GM18870 (cell line): Measurements from ENCODE around the gene ZDHHC22.
"Not testable (repeated sequence)": the region's sequence is repeated elsewhere in the genome, so short reads cannot be mapped to it uniquely, and the experiment has no call there.

Experiments
- ATAC-seq: cut with Tn5 transposase; IDR thresholded peaks from one replicate; pipeline ENCODE4 v1.9.1; 2021; ENCODE audit warnings: moderate library complexity; ENCODE audit not compliant: unreplicated experiment

ZDHHC22 gene, protein sequence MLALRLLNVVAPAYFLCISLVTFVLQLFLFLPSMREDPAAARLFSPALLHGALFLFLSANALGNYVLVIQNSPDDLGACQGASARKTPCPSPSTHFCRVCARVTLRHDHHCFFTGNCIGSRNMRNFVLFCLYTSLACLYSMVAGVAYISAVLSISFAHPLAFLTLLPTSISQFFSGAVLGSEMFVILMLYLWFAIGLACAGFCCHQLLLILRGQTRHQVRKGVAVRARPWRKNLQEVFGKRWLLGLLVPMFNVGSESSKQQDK

DNA sequence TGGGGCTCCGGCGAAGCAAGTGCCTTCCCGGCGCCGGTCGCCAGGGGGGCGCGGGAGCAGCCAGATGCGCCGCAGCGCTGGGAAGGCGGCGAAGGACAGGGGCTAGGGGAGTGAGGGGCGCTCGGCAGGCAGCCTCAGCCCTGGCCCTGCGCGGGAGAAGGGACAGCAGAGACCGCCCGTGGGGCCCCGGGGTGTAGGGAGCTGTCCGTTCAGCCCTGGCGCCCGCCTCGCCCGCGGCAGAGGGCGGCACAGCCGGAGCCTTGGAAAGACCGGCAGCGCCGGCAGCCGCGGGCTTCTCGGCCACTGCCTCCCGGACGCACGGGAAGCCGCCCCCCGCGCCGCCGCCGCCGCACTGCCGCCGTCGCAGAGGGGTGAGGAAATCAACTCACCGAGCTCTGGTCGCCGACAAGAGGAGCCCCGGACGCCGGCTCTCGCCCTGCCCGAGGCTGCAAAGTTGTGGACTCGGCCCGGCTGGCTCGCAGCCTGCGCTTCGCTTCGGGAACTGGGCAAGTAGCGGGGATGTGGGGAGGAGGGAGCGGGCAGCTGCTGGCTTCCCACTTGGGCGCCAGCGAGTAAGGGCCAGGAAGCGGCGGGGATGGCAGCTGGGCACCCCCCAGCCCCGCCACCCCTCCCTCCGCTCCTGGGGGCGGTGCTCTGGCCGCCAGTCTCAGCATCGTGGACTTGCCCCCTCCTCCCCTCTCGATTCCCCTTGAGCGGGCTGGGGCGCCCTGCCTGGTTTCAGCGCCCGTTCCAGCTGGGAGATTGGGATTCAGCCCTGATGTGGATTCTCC lies at the start of gene ZDHHC22:
ZDHHC22 (minus strand) TSS at position 578 of the 791 bp plus-strand sequence. CDS start 2,053 bp downstream, outside the sequence.
- ATAC-seq: no peak

DNA sequence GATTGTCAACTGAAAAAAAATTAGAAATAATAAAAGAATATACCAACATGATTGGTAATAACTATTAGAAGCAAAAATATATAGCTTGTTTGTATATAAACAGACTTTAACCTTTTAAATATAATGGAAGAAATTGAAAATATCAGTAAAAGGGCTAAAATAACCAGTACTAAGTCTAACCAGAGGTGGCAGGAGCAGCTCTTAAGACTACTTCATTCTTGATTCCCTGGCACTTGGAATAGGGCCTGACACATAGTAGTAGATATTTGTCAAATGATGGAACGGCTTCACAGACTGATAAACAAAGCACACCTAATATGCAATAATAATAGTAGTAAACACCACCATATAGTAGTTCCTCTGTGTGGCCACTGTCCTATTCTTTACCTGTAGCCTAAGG lies 49.4 kb upstream of the ZDHHC22 start:
- ATAC-seq: no peak

GRCh38 chr14:77189479-77189878 lies 47.9 kb upstream of the ZDHHC22 start:
- no peak for ATAC-seq

DNA sequence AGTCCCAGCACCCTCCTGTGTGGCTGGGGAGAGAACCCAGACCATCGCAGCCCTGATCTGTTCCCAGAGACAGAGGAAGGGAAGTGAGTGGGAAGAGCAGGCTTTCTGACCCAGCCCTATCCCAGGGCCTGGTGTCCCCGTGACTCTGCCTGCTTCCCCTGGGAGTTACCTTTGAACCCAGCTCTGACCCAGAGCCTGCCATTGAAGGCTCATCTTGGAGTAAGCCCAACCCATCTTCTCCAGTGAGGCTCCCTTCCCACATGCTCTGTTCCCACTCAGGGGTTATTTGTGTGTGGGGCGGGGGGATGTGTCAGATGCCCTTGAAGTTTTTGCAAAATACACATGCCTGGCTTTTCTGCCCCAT lies 46.0 kb upstream of the ZDHHC22 start:
- no peak for ATAC-seq

- no peak for ATAC-seq
These were observed 45.5 kb upstream of the ZDHHC22 start for GRCh38 chr14:77186911-77187648.

- no peak for ATAC-seq
These were observed 43.5 kb upstream of the ZDHHC22 start for GRCh38 chr14:77185093-77185465.

DNA sequence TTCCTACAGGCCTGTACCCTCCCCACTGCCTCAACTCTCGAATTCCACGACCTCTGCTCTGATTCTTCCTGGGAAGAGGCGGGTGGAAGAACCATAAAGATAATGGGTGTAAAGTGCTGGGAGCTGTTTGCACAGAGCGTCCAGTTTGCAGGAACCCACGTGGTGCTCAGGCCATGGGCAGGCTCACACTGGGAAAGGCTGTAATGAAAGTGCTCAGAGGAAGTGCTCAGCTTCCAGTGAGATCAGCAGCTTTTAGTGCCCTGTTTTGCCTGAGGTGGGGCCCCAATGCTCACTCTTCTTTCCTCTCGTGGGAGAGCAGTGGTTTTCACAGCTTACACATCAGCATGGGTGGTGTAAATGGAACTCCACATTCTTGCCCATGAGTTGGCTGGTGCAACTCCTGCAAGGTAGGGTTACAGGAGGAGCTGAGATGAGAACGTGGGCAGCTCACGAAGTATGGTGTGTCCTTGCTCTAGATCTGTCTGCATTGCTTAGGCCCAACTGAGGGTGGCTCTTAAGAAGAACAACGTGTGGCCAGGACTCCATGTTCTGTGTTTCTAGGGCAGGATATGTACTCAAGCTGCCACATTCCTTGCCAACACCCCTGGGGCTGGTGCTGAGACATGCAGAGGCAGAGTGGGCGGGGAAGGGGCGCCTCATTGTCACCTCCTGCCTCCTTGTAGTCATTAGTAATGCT lies 43.0 kb upstream of the ZDHHC22 start:
- ATAC-seq: no peak

DNA sequence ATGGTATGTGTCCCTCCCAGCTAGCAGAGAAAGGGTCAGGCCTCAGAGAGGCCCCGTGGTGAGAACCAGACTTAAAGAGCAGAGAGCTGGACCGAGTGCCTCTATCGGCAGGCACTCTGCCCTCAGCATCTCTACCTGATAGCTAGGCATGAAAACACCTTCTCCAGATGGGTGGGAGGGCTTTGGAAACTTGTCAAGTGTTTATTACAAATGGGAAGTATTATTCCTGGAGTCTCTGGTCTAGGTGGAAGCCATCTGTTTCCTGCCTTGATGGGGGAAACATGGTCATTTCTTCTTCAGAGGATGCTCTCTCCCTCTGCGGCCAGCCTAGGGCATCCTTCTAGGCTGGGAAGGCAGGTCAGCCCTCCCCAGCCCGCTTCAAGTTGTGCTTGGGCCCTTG lies 42.3 kb upstream of the ZDHHC22 start:
- ATAC-seq: no peak

DNA sequence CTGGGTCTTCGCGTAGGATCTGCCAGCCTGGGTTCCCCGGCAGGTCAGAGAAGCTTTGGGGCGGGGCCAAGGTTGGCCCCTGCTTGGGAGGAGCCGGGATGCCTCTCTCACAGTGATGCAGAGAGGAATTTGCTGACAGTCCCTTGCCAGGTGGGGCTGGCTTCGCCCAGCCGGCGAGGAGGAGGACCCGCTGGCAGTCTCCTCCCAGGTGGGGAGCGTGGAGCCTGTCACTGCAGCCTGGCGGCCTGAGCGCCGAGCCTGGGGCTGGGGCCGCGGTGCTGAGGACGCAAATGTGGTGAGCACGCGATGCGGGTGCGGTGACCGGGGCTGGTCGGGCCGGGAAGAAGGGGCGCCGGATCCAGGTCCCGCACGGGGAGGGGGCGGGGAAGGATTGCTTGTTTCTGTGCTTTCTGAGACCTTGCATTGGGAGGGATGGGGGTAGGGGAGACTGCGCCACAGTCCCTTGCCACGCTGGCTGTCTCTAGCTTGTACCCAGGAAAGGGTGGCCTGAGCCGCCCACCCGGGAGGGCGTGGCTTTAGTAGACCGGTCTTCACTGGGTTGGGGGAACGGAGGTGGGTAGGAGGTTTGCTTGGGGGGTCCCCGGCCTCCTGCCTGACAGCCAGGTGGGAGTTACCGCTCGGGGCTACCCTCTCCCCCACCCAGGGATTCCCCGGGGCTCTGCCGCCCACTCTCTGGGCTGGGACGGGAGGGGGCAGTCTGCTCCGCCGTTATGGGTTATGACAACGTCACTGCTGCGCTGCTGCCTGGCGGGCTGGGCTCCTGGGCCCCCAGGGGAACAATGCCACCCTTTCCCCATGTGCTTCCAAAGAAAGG lies 40.2 kb upstream of the ZDHHC22 start, which contains the start of gene TMEM63C:
TMEM63C (plus strand) TSS at position 196 of the 835 bp plus-strand sequence. CDS start 37,016 bp downstream, outside the sequence.
- ATAC-seq: no peak

- no peak for ATAC-seq
These were observed 39.4 kb upstream of the ZDHHC22 start for GRCh38 chr14:77180726-77181602.

DNA sequence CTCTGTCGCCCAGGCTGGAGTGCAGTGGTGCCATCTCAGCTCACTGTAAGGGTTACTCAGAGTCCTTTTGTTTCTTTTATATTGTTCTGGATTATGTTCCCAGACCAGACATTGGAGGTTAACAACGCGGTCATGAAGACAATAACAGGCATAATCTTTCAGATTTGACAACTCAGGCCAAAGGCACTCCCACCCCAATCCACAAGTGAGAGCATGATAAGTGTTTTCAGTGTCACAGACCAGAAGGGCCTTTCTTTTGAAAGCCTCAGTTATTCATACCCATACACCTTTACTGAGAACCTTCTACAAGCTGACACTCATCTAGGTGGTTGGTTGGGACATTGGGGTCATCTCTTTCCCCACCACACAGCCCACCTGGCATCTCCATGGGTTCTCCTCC lies 37.1 kb upstream of the ZDHHC22 start:
- no peak for ATAC-seq

- no peak for ATAC-seq
These were observed 36.1 kb upstream of the ZDHHC22 start for GRCh38 chr14:77177702-77178101.

GRCh38 chr14:77175843-77176242 lies 34.3 kb upstream of the ZDHHC22 start:
- no peak for ATAC-seq

DNA sequence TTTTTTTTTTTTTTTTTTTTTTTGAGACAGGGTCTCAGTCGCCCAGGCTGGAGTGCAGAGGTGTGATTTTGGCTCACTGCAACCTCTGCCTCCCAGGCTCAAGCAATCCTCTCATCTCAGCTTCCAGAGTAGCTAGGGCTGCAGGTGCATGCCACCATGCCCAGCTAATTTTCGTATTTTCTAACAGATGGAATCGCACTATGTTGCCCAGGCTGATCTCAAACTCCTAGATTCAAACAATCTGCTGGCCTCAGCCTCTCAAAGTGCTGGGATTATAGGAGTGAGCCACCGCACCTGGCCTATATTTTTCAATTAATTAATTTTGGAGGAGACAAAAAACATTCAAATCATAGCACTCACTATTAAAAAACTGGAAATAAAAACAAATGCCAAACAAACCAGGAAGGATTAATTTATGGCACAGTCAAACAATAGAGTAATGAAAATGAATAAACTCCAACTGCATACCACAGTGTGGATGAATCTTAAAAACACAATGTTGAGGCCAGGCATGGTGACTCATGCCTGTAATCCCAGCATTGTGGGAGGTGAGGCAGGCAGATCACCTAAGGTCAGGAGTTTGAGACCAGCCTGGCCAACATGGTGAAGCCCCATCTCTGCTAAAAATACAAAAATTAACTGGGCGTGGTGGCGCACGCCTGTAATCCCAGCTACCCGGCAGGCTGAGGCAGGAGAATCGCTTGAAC lies 32.5 kb upstream of the ZDHHC22 start:
- not testable (repeated sequence) for ATAC-seq

- ATAC-seq: no peak
These were observed 31.3 kb upstream of the ZDHHC22 start for GRCh38 chr14:77172916-77173315.

GRCh38 chr14:77170045-77170444 lies 28.5 kb upstream of the ZDHHC22 start:
- no peak for ATAC-seq

DNA sequence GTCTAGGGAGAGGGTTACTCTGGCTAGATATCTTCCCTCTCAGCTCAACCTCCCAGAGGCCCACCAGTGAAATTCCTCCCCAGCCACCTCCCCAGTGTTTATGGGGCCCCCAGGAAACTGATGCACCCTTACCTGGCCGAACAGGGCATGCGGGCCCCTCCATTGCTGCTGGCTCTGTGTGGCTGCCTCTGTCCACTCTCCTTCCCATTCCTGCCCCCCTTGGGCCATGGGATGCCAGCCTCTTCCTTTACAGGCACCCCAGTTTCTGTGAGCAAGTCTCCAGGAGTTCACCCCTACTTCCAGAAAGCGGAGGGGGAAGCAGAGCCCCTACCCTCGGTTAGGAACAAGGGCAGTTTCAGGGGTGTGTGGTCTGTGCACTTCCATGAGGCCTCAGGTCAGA lies 19.4 kb upstream of the ZDHHC22 start:
- ATAC-seq: no peak

GRCh38 chr14:77158882-77159255 lies 17.3 kb upstream of the ZDHHC22 start:
- no peak for ATAC-seq
